Neuronal stem cell (in vitro differentiated cells): ENCODE measurements around the gene BPIFB3. TPM values are rescaled to one million over a fixed set of nuclear protein-coding genes. Genes with fewer than 3 reads are reported as not detected.

ENCODE experiments used
- DNase-seq: peaks from one replicate; pipeline ENCODE4 v3.0.0-alpha.2; 2013; ENCODE audit warnings: low spot score
- H2AFZ ChIP-seq: one replicate; pipeline ENCODE4 v1.6.1; 2013; ENCODE audit warnings: mild to moderate bottlenecking, low read length, inconsistent platforms
- H2AK5ac ChIP-seq: 2 replicates; pipeline ENCODE4 v1.6.1; 2013; ENCODE audit warnings: low read depth, mild to moderate bottlenecking, inconsistent platforms, low read length, moderate library complexity, mixed read lengths
- H2BK120ac ChIP-seq: 2 replicates; pipeline ENCODE4 v1.6.1; 2013; ENCODE audit warnings: low read depth, mild to moderate bottlenecking, inconsistent platforms, low read length, moderate library complexity, mixed read lengths
- H2BK12ac ChIP-seq: one replicate; pipeline ENCODE4 v1.6.1; 2013; ENCODE audit warnings: low read length, inconsistent platforms
- H2BK15ac ChIP-seq: 2 replicates; pipeline ENCODE4 v1.6.1; 2013; ENCODE audit warnings: mild to moderate bottlenecking, low read length, inconsistent platforms, mixed read lengths
- H2BK5ac ChIP-seq: one replicate; pipeline ENCODE4 v1.6.1; 2013; ENCODE audit warnings: inconsistent platforms, mild to moderate bottlenecking, low read length, moderate library complexity
- H3K14ac ChIP-seq: one replicate; pipeline ENCODE4 v1.6.1; 2013; ENCODE audit warnings: low read length, inconsistent platforms
- H3K18ac ChIP-seq: 2 replicates; pipeline ENCODE4 v1.6.1; 2013; ENCODE audit warnings: low read length, inconsistent platforms
- H3K23ac ChIP-seq: 2 replicates; pipeline ENCODE4 v1.6.1; 2013; ENCODE audit warnings: low read depth, mild to moderate bottlenecking, mixed read lengths, low read length, inconsistent platforms; ENCODE audit not compliant: poor library complexity
- H3K27ac ChIP-seq: replicated peaks from 3 replicates; pipeline ENCODE4 v1.5.1; 2013; ENCODE audit warnings: low read length, inconsistent platforms
- H3K27me3 ChIP-seq, 3 experiments: 2 replicates each; pipeline ENCODE4 v1.6.1; 2013; ENCODE audit warnings: low read length in 3 of 3, mild to moderate bottlenecking in 2 of 3, inconsistent platforms in 1 of 3, low read depth in 1 of 3, mixed read lengths in 1 of 3, moderate library complexity in 1 of 3; ENCODE audit not compliant: control insufficient read depth in 3 of 3, insufficient read depth in 3 of 3
- H3K36me3 ChIP-seq, 2 donors: replicated peaks in 1 of 2; 2 replicates each; pipeline ENCODE4 v1.6.1; 2013; ENCODE audit warnings: low read length in 2 of 2; ENCODE audit not compliant: control insufficient read depth in 2 of 2, insufficient read depth in 2 of 2
- H3K4ac ChIP-seq: 2 replicates; pipeline ENCODE4 v1.6.1; 2013; ENCODE audit warnings: inconsistent platforms, mild to moderate bottlenecking, low read length, moderate library complexity
- H3K4me1 ChIP-seq, 2 donors: 1 replicate in 1 of 2; 2 replicates in 1 of 2; pipeline ENCODE4 v1.6.1; 2013; ENCODE audit warnings: low read length in 2 of 2, low read depth in 1 of 2; ENCODE audit not compliant: control insufficient read depth in 2 of 2, insufficient read depth in 1 of 2
- H3K4me2 ChIP-seq: one replicate; pipeline ENCODE4 v1.6.1; 2013; ENCODE audit warnings: mild to moderate bottlenecking, low read length, inconsistent platforms; ENCODE audit not compliant: insufficient read depth, poor library complexity, severe bottlenecking
- H3K4me3 ChIP-seq, 2 donors: 2 replicates each; pipeline ENCODE4 v1.5.1; 2013; ENCODE audit warnings: low read length in 2 of 2, mild to moderate bottlenecking in 2 of 2, inconsistent platforms in 1 of 2, moderate library complexity in 1 of 2
- H3K79me1 ChIP-seq: one replicate; pipeline ENCODE4 v1.6.1; 2013; ENCODE audit warnings: low read depth, mild to moderate bottlenecking, inconsistent platforms, low read length, moderate library complexity
- H3K9ac ChIP-seq: one replicate; pipeline ENCODE4 v1.6.1; 2013; ENCODE audit warnings: mild to moderate bottlenecking, low read depth, low read length, inconsistent platforms; ENCODE audit not compliant: poor library complexity
- H3K9me3 ChIP-seq, 2 donors: replicated peaks in 1 of 2; 2 replicates each; pipeline versions ENCODE3 to v1.6.1; 2013; ENCODE audit warnings: low read length in 2 of 2, mild to moderate bottlenecking in 2 of 2, inconsistent platforms in 1 of 2, low read depth in 1 of 2, mixed read lengths in 1 of 2, moderate library complexity in 1 of 2; ENCODE audit not compliant: control insufficient read depth in 2 of 2, insufficient read depth in 1 of 2
- H4K8ac ChIP-seq: one replicate; pipeline ENCODE4 v1.6.1; 2013; ENCODE audit warnings: low read depth, mild to moderate bottlenecking, inconsistent platforms, low read length, moderate library complexity
- H4K91ac ChIP-seq: one replicate; pipeline ENCODE4 v1.6.1; 2013; ENCODE audit warnings: low read length, low read depth, mild to moderate bottlenecking, inconsistent platforms; ENCODE audit not compliant: poor library complexity
- WGBS, 2 donors: extraction: QIAGEN DNeasy Blood & Tissue Kit; methylation state at CpG; one replicate each; pipeline ENCODE4 v1.1.7; 2013; ENCODE audit warnings: missing lambda C conversion rate in 2 of 2, mixed read lengths in 1 of 2; ENCODE audit not compliant: insufficient read length in 2 of 2, insufficient replicate concordance in 1 of 2; ENCODE audit errors: extremely low coverage in 2 of 2; 5-methylcytosine and 5-hydroxymethylcytosine counted together
- polyA plus RNA-seq, 2 experiments: library from polyadenylated mRNA; stranded (reverse); fragments of 200-250 nt; gene quantifications; one replicate each; pipeline ENCODE4 v1.2.3, GENCODE V29; 2013

Gene BPIFB3
- polyA plus RNA-seq (2013, experiment 1 of 2): not detected
- polyA plus RNA-seq (2013, experiment 2 of 2): not detected

GRCh38 chr20:33053291-33054106, at the start of gene BPIFB3:
TSS of gene BPIFB3 (plus strand) at chr20:33053903. CDS start at chr20:33055436, 1,533 bp downstream.
- no peaks in the 10 kb centered on the region for H3K27me3 ChIP-seq
- no peak within 1 kb of the TSS for H2BK15ac ChIP-seq
- no peak within 1 kb of the TSS for H3K4me3 ChIP-seq
- H3K18ac ChIP-seq: peak within 1 kb of the TSS; percentile 82
- no peak within 1 kb of the TSS for H3K4ac ChIP-seq
- peak within 1 kb of the TSS; percentile 3 for H3K14ac ChIP-seq
- peak within 1 kb of the TSS; percentile 67 for H2BK5ac ChIP-seq
- no peak within 1 kb of the TSS for H2BK12ac ChIP-seq
- WGBS, 2 donors: no CpG with 5 or more reads among the region's 25 CpGs
- peak within 1 kb of the TSS; percentile 84 for H4K8ac ChIP-seq
- H2BK120ac ChIP-seq: no peak within 1 kb of the TSS
- H3K27ac ChIP-seq: no peak within 1 kb of the TSS
- no peaks in the 10 kb centered on the region for H3K79me1 ChIP-seq
- peaks cover 0 to 5% of the 10 kb centered on the region in 2 donors for H3K4me1 ChIP-seq
- H3K36me3 ChIP-seq: no peaks in the 10 kb centered on the region
- no peak within 1 kb of the TSS for H3K4me2 ChIP-seq
- H2AFZ ChIP-seq: no peak within 1 kb of the TSS
- no peak within 1 kb of the TSS for H3K9ac ChIP-seq
- H3K9me3 ChIP-seq: no peaks in the 10 kb centered on the region
- H3K23ac ChIP-seq: no peak within 1 kb of the TSS
- no peak for DNase-seq
- peak within 1 kb of the TSS; percentile 8 for H2AK5ac ChIP-seq
- no peak within 1 kb of the TSS for H4K91ac ChIP-seq

- H2BK15ac ChIP-seq: no peak within 1 kb of the TSS
- peaks cover 0 to 5% (median 0%) of the 10 kb centered on the region in 3 experiments for H3K27me3 ChIP-seq
- H3K79me1 ChIP-seq: no peaks in the 10 kb centered on the region
- no peak within 1 kb of the TSS for H3K9ac ChIP-seq
- H2BK120ac ChIP-seq: no peak within 1 kb of the TSS
- no peak within 1 kb of the TSS for H3K4ac ChIP-seq
- H4K91ac ChIP-seq: no peak within 1 kb of the TSS
- H3K14ac ChIP-seq: no peak within 1 kb of the TSS
- H3K4me1 ChIP-seq: peaks cover 2 to 5% of the 10 kb centered on the region in 2 donors
- no peak within 1 kb of the TSS for H2BK12ac ChIP-seq
- no peak within 1 kb of the TSS for H3K23ac ChIP-seq
- no peak within 1 kb of the TSS for H2AFZ ChIP-seq
- H3K18ac ChIP-seq: peak within 1 kb of the TSS; percentile 49
- no peak within 1 kb of the TSS for H4K8ac ChIP-seq
- no CpG with 5 or more reads among the region's 6 CpGs for WGBS, 2 donors
- no peak within 1 kb of the TSS for H2AK5ac ChIP-seq
- no peak within 1 kb of the TSS for H3K4me2 ChIP-seq
- no peak within 1 kb of the TSS for H3K27ac ChIP-seq
- H3K4me3 ChIP-seq: peak within 1 kb of the TSS in 1 of 2 donors; percentile 8
- peaks cover 0 to 5% of the 10 kb centered on the region in 2 donors for H3K9me3 ChIP-seq
- H3K36me3 ChIP-seq: no peaks in the 10 kb centered on the region
- DNase-seq: no peak
- H2BK5ac ChIP-seq: no peak within 1 kb of the TSS
Measured at GRCh38 chr20:33004141-33004751, 49.5 kb upstream of the BPIFB3 start, which contains the start of gene SUN5. TSS of gene SUN5 (minus strand) at chr20:33004433. CDS start at chr20:33004340, 93 bp downstream.

- Histone ChIP-seq H3K4me1 (peaks cover 10 to 11% of the 10 kb centered on the region in 2 donors), H2BK15ac (no peak overlapping the region), H4K8ac (no peak overlapping the region), H2BK120ac (no peak overlapping the region), H3K4me3 (no peak overlapping the region), H3K36me3 (no peaks in the 10 kb centered on the region), H2AFZ (no peak overlapping the region), H3K23ac (no peak overlapping the region), H3K9me3 (peaks cover 0 to 5% of the 10 kb centered on the region in 2 donors), H3K4me2 (no peak overlapping the region), H3K79me1 (no peaks in the 10 kb centered on the region), H3K9ac (no peak overlapping the region), H2BK5ac (no peak overlapping the region), H2AK5ac (no peak overlapping the region), H3K18ac (no peak overlapping the region), H3K27me3 (peaks cover 0 to 1% (median 0%) of the 10 kb centered on the region in 3 experiments), H3K14ac (no peak overlapping the region), H4K91ac (no peak overlapping the region), H3K27ac (no peak overlapping the region), H3K4ac (no peak overlapping the region), H2BK12ac (no peak overlapping the region)
- DNase-seq: no peak
- no CpG with 5 or more reads among the region's 4 CpGs for WGBS, 2 donors
Measured at GRCh38 chr20:33005132-33005566, 48.6 kb upstream of the BPIFB3 start.
